ENCODE results near the gene SPSB4.

- TF ChIP-seq ZNF70 (CRISPR knock-in tag; IDR thresholded peaks at IDR 0.05): no peak
- no peak for TF ChIP-seq ZNF8 (CRISPR knock-in tag; IDR thresholded peaks at IDR 0.05)
- TF ChIP-seq GLIS3 (CRISPR knock-in tag; IDR thresholded peaks at IDR 0.05): no peak
- TF ChIP-seq ARNTL (CRISPR knock-in tag; IDR thresholded peaks at IDR 0.05; ENCODE audit: borderline replicate concordance, low read depth): no peak
- TF ChIP-seq TSHZ2 (CRISPR knock-in tag; IDR thresholded peaks at IDR 0.05): no peak
- no peak for TF ChIP-seq RARB (CRISPR knock-in tag; IDR thresholded peaks at IDR 0.05)
- no peak for TF ChIP-seq ZNF565 (CRISPR knock-in tag; conservative IDR thresholded peaks at IDR 0.05; ENCODE audit: low read depth)
- TF ChIP-seq PATZ1 (CRISPR knock-in tag; IDR thresholded peaks at IDR 0.05; ENCODE audit: borderline replicate concordance): no peak
- TF ChIP-seq ESRRG (CRISPR knock-in tag; IDR thresholded peaks at IDR 0.05): no peak
- TF ChIP-seq ISL1 (CRISPR knock-in tag; IDR thresholded peaks at IDR 0.05): no peak
- TF ChIP-seq TOX (CRISPR knock-in tag; IDR thresholded peaks at IDR 0.05; ENCODE audit: borderline replicate concordance): no peak
- no peak for TF ChIP-seq CREB5 (CRISPR knock-in tag; IDR thresholded peaks at IDR 0.05; ENCODE audit: low read depth)
- TF ChIP-seq ZC3H10 (CRISPR knock-in tag; IDR thresholded peaks at IDR 0.05): no peak
- TF ChIP-seq OSR1 (CRISPR knock-in tag; IDR thresholded peaks at IDR 0.05): no peak
These were observed 128.8 kb downstream of the SPSB4 start for GRCh38 chr3:141179983-141180382.
